Measurements from ENCODE around the gene USP49. TPM values are rescaled to one million over a fixed set of nuclear protein-coding genes. Genes with fewer than 3 reads are reported as not detected.

The USP49 gene
- total and polyA plus RNA-seq, 2 of the 13 experiments (the other 11 are each of a cell fraction or from before 2014, with no cell fraction given): 2.9 to 4.3 TPM

DNA sequence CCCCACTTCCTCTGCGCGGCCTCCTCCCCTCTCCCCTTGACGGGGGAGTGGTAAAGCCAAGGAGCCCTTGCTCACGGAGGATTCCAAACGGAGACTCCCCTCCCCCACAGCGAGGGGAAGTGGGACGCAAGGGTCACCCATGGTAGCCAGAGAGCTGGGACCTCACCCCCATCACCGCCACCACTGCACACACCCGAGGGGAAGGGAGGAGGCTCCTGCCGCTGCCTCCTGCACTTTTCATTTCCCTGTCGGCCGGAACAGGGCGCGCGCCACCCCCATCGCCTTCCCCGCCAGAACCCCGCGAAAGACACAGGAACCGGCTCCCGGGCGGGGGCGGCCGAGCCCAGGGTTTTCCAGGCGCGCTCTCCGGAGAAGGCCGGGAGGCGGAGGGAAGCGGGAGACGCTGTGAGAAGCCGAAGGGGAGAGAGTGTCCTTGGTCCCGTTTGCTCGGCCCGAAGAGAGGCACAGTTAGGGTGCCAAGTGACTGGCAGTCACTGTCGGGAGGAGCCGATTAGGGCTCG lies 45.6 kb upstream of the USP49 start (continued):
- peak; percentile 10 for TF ChIP-seq YY1 (IDR thresholded peaks at IDR 0.05; ENCODE audit: insufficient read depth, insufficient replicate concordance, low read depth, low read length)
- TF ChIP-seq, protein P1, sequence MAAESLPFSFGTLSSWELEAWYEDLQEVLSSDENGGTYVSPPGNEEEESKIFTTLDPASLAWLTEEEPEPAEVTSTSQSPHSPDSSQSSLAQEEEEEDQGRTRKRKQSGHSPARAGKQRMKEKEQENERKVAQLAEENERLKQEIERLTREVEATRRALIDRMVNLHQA (CRISPR knock-in tag; IDR thresholded peaks at IDR 0.05): no peak
- TF ChIP-seq, protein P2, sequence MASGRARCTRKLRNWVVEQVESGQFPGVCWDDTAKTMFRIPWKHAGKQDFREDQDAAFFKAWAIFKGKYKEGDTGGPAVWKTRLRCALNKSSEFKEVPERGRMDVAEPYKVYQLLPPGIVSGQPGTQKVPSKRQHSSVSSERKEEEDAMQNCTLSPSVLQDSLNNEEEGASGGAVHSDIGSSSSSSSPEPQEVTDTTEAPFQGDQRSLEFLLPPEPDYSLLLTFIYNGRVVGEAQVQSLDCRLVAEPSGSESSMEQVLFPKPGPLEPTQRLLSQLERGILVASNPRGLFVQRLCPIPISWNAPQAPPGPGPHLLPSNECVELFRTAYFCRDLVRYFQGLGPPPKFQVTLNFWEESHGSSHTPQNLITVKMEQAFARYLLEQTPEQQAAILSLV (CRISPR knock-in tag; IDR thresholded peaks at IDR 0.05; ENCODE audit: borderline replicate concordance): 0 out of 2 replicates have a peak, but pooled peaks have one; percentile 7
- TF ChIP-seq ZBTB7A (CRISPR knock-in tag; IDR thresholded peaks at IDR 0.05): 0 out of 2 replicates have a peak, but pooled peaks have one; percentile 10
- peak; percentile 11; the same call in 1 of the 2 replicates for TF ChIP-seq ZNF556 (CRISPR knock-in tag; IDR thresholded peaks at IDR 0.05; ENCODE audit: borderline replicate concordance)
- TF ChIP-seq, protein P3, sequence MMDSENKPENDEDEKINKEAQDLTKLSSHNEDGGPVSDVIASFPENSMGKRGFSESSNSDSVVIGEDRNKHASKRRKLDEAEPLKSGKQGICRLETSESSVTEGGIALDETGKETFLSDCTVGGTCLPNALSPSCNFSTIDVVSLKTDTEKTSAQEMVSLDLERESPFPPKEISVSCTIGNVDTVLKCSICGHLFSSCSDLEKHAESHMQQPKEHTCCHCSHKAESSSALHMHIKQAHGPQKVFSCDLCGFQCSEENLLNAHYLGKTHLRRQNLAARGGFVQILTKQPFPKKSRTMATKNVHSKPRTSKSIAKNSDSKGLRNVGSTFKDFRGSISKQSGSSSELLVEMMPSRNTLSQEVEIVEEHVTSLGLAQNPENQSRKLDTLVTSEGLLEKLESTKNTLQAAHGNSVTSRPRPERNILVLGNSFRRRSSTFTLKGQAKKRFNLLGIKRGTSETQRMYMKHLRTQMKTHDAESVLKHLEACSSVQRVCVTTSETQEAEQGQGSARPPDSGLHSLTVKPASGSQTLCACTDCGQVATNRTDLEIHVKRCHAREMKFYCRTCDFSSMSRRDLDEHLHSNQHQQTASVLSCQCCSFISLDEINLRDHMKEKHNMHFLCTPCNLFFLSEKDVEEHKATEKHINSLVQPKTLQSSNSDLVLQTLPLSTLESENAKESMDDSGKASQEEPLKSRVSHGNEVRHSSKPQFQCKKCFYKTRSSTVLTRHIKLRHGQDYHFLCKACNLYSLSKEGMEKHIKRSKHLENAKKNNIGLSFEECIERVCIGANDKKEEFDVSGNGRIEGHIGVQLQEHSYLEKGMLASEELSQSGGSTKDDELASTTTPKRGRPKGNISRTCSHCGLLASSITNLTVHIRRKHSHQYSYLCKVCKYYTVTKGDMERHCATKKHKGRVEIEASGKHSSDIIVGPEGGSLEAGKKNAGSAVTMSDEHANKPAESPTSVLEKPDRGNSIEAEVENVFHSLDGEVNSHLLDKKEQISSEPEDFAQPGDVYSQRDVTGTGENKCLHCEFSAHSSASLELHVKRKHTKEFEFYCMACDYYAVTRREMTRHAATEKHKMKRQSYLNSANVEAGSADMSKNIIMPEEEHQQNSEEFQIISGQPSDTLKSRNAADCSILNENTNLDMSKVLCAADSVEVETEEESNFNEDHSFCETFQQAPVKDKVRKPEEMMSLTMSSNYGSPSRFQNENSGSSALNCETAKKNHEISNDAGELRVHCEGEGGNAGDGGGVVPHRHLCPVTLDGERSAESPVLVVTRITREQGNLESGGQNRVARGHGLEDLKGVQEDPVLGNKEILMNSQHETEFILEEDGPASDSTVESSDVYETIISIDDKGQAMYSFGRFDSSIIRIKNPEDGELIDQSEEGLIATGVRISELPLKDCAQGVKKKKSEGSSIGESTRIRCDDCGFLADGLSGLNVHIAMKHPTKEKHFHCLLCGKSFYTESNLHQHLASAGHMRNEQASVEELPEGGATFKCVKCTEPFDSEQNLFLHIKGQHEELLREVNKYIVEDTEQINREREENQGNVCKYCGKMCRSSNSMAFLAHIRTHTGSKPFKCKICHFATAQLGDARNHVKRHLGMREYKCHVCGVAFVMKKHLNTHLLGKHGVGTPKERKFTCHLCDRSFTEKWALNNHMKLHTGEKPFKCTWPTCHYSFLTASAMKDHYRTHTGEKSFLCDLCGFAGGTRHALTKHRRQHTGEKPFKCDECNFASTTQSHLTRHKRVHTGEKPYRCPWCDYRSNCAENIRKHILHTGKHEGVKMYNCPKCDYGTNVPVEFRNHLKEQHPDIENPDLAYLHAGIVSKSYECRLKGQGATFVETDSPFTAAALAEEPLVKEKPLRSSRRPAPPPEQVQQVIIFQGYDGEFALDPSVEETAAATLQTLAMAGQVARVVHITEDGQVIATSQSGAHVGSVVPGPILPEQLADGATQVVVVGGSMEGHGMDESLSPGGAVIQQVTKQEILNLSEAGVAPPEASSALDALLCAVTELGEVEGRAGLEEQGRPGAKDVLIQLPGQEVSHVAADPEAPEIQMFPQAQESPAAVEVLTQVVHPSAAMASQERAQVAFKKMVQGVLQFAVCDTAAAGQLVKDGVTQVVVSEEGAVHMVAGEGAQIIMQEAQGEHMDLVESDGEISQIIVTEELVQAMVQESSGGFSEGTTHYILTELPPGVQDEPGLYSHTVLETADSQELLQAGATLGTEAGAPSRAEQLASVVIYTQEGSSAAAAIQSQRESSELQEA (CRISPR knock-in tag; IDR thresholded peaks at IDR 0.05; ENCODE audit: not compliant biosample characterization): peak; percentile 50
- TF ChIP-seq KAT8 (CRISPR knock-in tag; IDR thresholded peaks at IDR 0.05): peak; percentile 10; the same call in 1 of the 2 replicates
- TF ChIP-seq, protein P4, sequence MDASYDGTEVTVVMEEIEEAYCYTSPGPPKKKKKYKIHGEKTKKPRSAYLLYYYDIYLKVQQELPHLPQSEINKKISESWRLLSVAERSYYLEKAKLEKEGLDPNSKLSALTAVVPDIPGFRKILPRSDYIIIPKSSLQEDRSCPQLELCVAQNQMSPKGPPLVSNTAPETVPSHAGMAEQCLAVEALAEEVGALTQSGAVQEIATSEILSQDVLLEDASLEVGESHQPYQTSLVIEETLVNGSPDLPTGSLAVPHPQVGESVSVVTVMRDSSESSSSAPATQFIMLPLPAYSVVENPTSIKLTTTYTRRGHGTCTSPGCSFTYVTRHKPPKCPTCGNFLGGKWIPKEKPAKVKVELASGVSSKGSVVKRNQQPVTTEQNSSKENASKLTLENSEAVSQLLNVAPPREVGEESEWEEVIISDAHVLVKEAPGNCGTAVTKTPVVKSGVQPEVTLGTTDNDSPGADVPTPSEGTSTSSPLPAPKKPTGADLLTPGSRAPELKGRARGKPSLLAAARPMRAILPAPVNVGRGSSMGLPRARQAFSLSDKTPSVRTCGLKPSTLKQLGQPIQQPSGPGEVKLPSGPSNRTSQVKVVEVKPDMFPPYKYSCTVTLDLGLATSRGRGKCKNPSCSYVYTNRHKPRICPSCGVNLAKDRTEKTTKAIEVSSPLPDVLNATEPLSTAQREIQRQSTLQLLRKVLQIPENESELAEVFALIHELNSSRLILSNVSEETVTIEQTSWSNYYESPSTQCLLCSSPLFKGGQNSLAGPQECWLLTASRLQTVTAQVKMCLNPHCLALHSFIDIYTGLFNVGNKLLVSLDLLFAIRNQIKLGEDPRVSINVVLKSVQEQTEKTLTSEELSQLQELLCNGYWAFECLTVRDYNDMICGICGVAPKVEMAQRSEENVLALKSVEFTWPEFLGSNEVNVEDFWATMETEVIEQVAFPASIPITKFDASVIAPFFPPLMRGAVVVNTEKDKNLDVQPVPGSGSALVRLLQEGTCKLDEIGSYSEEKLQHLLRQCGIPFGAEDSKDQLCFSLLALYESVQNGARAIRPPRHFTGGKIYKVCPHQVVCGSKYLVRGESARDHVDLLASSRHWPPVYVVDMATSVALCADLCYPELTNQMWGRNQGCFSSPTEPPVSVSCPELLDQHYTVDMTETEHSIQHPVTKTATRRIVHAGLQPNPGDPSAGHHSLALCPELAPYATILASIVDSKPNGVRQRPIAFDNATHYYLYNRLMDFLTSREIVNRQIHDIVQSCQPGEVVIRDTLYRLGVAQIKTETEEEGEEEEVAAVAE (CRISPR knock-in tag; IDR thresholded peaks at IDR 0.05; ENCODE audit: borderline replicate concordance): peak; percentile 40; the same call in 1 of the 2 replicates
- TF ChIP-seq SNRNP70 (IDR thresholded peaks at IDR 0.05; ENCODE audit: low read depth, low read length): no peak
- 0 out of 4 replicates have a peak, but pooled peaks of 1 of the 2 experiments have one; percentile 11 for TF ChIP-seq KLF16 (CRISPR knock-in tag; IDR thresholded peaks at IDR 0.05)
- TF ChIP-seq, protein P5, sequence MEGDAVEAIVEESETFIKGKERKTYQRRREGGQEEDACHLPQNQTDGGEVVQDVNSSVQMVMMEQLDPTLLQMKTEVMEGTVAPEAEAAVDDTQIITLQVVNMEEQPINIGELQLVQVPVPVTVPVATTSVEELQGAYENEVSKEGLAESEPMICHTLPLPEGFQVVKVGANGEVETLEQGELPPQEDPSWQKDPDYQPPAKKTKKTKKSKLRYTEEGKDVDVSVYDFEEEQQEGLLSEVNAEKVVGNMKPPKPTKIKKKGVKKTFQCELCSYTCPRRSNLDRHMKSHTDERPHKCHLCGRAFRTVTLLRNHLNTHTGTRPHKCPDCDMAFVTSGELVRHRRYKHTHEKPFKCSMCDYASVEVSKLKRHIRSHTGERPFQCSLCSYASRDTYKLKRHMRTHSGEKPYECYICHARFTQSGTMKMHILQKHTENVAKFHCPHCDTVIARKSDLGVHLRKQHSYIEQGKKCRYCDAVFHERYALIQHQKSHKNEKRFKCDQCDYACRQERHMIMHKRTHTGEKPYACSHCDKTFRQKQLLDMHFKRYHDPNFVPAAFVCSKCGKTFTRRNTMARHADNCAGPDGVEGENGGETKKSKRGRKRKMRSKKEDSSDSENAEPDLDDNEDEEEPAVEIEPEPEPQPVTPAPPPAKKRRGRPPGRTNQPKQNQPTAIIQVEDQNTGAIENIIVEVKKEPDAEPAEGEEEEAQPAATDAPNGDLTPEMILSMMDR (CRISPR knock-in tag; IDR thresholded peaks at IDR 0.05): peak; percentile 45
